Measurements from ENCODE around the gene TBRG1.

The TBRG1 gene

GRCh38 chr11:124625504-124626168, 3.0 kb downstream of the TBRG1 start:
- DNase-seq (ENCODE audit: low read depth in 1 of 2, low spot score in 1 of 2), result peak; percentile 51 to 61
- no peaks in the 10 kb centered on the region for H3K27me3 ChIP-seq (ENCODE audit: insufficient read depth, poor library complexity, severe bottlenecking)
- peak overlapping the region; percentile 41 for H3K27ac ChIP-seq (replicated peaks)
- TF ChIP-seq CTCF (IDR thresholded peaks at IDR 0.05; ENCODE audit: insufficient read depth, low read length), result no peak
- TF ChIP-seq GABPA (IDR thresholded peaks at IDR 0.05; ENCODE audit: low read depth), result no peak
- no peak for TF ChIP-seq REST (IDR thresholded peaks at IDR 0.05; ENCODE audit: insufficient replicate concordance, low read depth)
- TF ChIP-seq POLR2AphosphoS5 (IDR thresholded peaks at IDR 0.05; ENCODE audit: low read depth), result no peak
- no peak for TF ChIP-seq SPI1 (IDR thresholded peaks at IDR 0.05; ENCODE audit: borderline replicate concordance, low read depth)
- H3K4me3 ChIP-seq (replicated peaks; ENCODE audit: insufficient read depth, low read length), result no peak overlapping the region

GRCh38 chr11:124627546-124627945, 4.9 kb downstream of the TBRG1 start:
- no peak for TF ChIP-seq CTCF (IDR thresholded peaks at IDR 0.05; ENCODE audit: insufficient read depth, low read length)
- no peak for TF ChIP-seq POLR2AphosphoS5 (IDR thresholded peaks at IDR 0.05; ENCODE audit: low read depth)
- no peak for TF ChIP-seq GABPA (IDR thresholded peaks at IDR 0.05; ENCODE audit: low read depth)
- no peak for TF ChIP-seq REST (IDR thresholded peaks at IDR 0.05; ENCODE audit: insufficient replicate concordance, low read depth)
- TF ChIP-seq SPI1 (IDR thresholded peaks at IDR 0.05; ENCODE audit: borderline replicate concordance, low read depth), result no peak
- H3K27me3 ChIP-seq (ENCODE audit: insufficient read depth, poor library complexity, severe bottlenecking), result no peaks in the 10 kb centered on the region
- no peak overlapping the region for H3K4me3 ChIP-seq (replicated peaks; ENCODE audit: insufficient read depth, low read length)
- peak; percentile 39 to 83 for DNase-seq (ENCODE audit: low read depth in 1 of 2, low spot score in 1 of 2)
- H3K27ac ChIP-seq (replicated peaks), result no peak overlapping the region

GRCh38 chr11:124629961-124630360, 7.3 kb downstream of the TBRG1 start:
- Histone ChIP-seq H3K27ac (replicated peaks) (no peak overlapping the region), H3K27me3 (ENCODE audit: insufficient read depth, poor library complexity, severe bottlenecking) (no peaks in the 10 kb centered on the region), H3K4me3 (replicated peaks; ENCODE audit: insufficient read depth, low read length) (no peak overlapping the region)
- no peak for DNase-seq (ENCODE audit: low read depth in 1 of 2, low spot score in 1 of 2)
- no peak for TF ChIP-seq GABPA (IDR thresholded peaks at IDR 0.05; ENCODE audit: low read depth)
- no peak for TF ChIP-seq REST (IDR thresholded peaks at IDR 0.05; ENCODE audit: insufficient replicate concordance, low read depth)
- no peak for TF ChIP-seq SPI1 (IDR thresholded peaks at IDR 0.05; ENCODE audit: borderline replicate concordance, low read depth)
- no peak for TF ChIP-seq CTCF (IDR thresholded peaks at IDR 0.05; ENCODE audit: insufficient read depth, low read length)
- no peak for TF ChIP-seq POLR2AphosphoS5 (IDR thresholded peaks at IDR 0.05; ENCODE audit: low read depth)

Measured in HL-60 (cell line).